ENCODE data around the gene CHCHD10. TPM values are rescaled to one million over a fixed set of nuclear protein-coding genes. Genes with fewer than 3 reads are reported as not detected.

Gene CHCHD10
- polyA plus RNA-seq, 3 donors from 2014 or later = 5.7 to 9.3 (median 8.1) TPM

Other genes with a start within 250 kb of the CHCHD10 start
- gene IGLL1, start 187.7 kb downstream of the CHCHD10 start, polyA plus RNA-seq = not detected
- not detected for gene DRICH1, start 135.7 kb downstream of the CHCHD10 start, polyA plus RNA-seq
- 10 to 100 TPM; 40.6 to 47.8 (median 42.8) TPM for gene RGL4, start 77.0 kb downstream of the CHCHD10 start, polyA plus RNA-seq
- gene ZNF70, start 16.9 kb downstream of the CHCHD10 start, polyA plus RNA-seq = under 1 TPM in 2 of 3 donors, not detected in 1; 0.29 to 1.00 TPM
- 1 to 10 TPM in 1 of 3 donors, not detected in 2; 1.3 TPM for gene VPREB3, start 13.5 kb downstream of the CHCHD10 start, polyA plus RNA-seq
- gene C22orf15, start 5.0 kb downstream of the CHCHD10 start, polyA plus RNA-seq = 1 to 10 TPM in 1 of 3 donors, not detected in 2; 1.1 TPM
- gene MMP11, start 4.9 kb upstream of the CHCHD10 start, polyA plus RNA-seq = 1 to 10 TPM in 2 of 3 donors, under 1 TPM in 1; 0.76 to 1.7 (median 1.2) TPM
- gene SMARCB1, start 19.0 kb upstream of the CHCHD10 start, polyA plus RNA-seq = 10 to 100 TPM; 28.5 to 49.5 (median 40.3) TPM
- 1 to 10 TPM in 1 of 3 donors, under 1 TPM in 2; 0.61 to 1.2 (median 0.62) TPM for gene DERL3, start 71.0 kb upstream of the CHCHD10 start, polyA plus RNA-seq
- gene SLC2A11, start 89.9 kb upstream of the CHCHD10 start, polyA plus RNA-seq = 1 to 10 TPM in 2 of 3 donors, under 1 TPM in 1; 0.48 to 3.0 (median 2.0) TPM
- 1,000 to 10,000 TPM in 1 of 3 donors, 100 to 1,000 TPM in 2; 788 to 1,627 (median 947) TPM for gene MIF, start 126.4 kb upstream of the CHCHD10 start, polyA plus RNA-seq
- not detected for gene GSTT2B, start 193.2 kb upstream of the CHCHD10 start, polyA plus RNA-seq
- gene DDTL, start 198.9 kb upstream of the CHCHD10 start, polyA plus RNA-seq = 1 to 10 TPM in 1 of 3 donors, under 1 TPM in 1, not detected in 1; 0.72 to 2.9 TPM
- gene DDT, start 206.5 kb upstream of the CHCHD10 start, polyA plus RNA-seq = 100 to 1,000 TPM in 2 of 3 donors, 10 to 100 TPM in 1; 78.8 to 168 (median 105) TPM
- gene GSTT2, start 212.2 kb upstream of the CHCHD10 start, polyA plus RNA-seq = not detected
- not detected for gene GSTT4, start 237.5 kb upstream of the CHCHD10 start, polyA plus RNA-seq
- gene CABIN1, start 243.3 kb upstream of the CHCHD10 start, polyA plus RNA-seq = 10 to 100 TPM in 1 of 3 donors, 1 to 10 TPM in 2; 1.5 to 15.0 (median 3.4) TPM

Data from immature natural killer cell (primary cell).